Measurements from ENCODE around the gene DGKI. TPM values are rescaled to one million over a fixed set of nuclear protein-coding genes. Genes with fewer than 3 reads are reported as not detected.

The DGKI gene
- total and polyA plus RNA-seq, 4 experiments from 2014 or later: 0.11 TPM; not detected in 3

DNA sequence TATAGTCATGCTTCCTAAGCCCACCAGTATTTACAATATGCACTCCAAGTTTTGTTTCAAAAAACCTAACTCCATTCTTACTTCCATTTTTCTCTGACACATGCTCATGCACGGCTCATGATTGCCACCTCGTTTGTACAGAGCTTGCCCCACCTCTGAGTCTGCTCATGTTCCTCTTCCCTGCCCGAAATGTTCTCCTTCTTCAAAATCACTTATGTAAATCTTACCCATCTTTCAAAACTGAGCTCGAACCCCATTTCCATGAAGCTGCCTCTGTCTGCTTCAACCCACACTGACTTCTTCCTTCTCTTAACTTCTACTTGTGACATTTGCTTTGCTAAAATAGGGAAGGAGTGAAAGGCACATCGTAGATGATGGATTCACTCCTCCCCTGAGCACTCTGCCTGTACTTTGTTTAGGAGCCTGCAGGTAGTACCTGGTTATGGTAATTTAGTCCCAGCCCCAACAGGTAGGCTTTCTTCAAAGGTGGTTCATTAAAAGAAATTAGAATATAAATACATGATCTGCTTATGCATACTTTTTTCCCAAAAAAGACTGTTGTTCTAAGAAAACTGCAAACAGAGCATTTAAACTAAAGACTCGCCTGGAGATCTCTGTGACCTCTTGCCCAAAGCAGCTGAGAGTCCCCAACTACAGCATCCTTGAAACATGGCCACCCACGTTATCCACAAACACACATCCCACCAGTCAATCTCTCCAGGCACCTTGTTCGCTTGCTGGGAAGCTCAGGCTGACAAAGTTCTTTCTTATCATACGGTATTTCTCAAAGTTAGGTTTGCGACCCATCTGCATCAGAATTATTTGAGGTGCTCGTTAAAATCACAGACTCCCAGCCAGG is 172.0 kb downstream of the DGKI start:
- H3K4me1 ChIP-seq (ENCODE audit: insufficient read depth, low read length): no peaks in the 10 kb centered on the region
- no peaks in the 10 kb centered on the region for H3K36me3 ChIP-seq (ENCODE audit: insufficient read depth, low read length)
- no peak for DNase-seq
- Mint-ChIP-seq H3K9me3 (no peaks in the 10 kb centered on the region), H3K4me1 (peaks cover 0 to 3% (median 1%) of the 10 kb centered on the region in 4 donors), H3K4me3 (no peak overlapping the region), H3K27ac (no peak overlapping the region), H3K27me3 (peaks cover 13 to 18% of the 10 kb centered on the region in 2 donors), H3K36me3 (no peaks in the 10 kb centered on the region)
- no peak overlapping the region for H3K4me3 ChIP-seq (ENCODE audit: low read length in 2 of 2)
- H3K9me3 ChIP-seq (ENCODE audit: control insufficient read depth in 1 of 2, low read length in 2 of 2): no peaks in the 10 kb centered on the region
- POLR2A ChIA-PET (ENCODE audit: partially characterized antibody): no interaction called here
- intact Hi-C loops (cut with micrococcal nuclease): no loop called here
- H3K27ac ChIP-seq (ENCODE audit: low read depth, low read length): no peak overlapping the region
- H3K27me3 ChIP-seq (ENCODE audit: insufficient read depth, low read length): no peaks in the 10 kb centered on the region
- CTCF ChIA-PET (ENCODE audit: partially characterized antibody): no interaction called here

DNA sequence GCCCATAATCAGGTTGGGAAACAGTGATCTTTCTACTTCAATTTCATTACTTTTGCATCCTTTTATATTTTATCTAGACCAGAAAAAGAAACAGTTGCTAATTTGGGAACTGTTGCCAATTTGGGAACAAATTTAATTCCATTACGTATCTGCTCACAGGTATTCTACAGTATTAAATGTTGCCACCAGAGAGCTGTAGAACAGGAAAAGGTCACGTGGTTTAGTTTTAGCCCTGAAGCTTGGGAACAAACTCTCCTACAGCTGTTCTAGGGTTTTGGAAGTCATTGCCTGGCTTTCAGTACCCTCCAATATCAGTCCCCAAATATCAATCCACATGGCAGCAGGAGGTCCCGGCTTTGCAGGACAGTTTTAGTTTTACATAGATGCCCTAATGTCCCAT is 172.7 kb downstream of the DGKI start:
- CTCF ChIA-PET (ENCODE audit: partially characterized antibody): no interaction called here
- intact Hi-C loops (cut with micrococcal nuclease): no loop called here

DNA sequence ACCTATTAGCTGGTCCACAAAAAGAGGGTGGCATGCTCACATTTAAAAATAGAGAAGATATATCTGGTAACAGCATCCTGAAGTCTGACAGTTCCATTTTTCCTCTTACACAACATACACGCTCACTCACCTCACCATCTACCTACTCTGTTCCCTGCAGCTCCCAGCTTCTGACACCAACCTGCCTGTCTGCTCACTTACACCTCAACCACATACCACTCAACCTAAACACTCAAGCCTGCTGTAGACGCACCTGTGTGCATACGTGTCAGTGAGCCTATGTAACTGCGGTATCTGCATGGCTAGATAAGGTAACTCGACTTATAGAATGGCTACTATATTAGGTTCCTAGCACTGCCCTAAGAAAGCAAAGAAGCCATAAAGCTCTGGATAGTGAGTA is 174.9 kb downstream of the DGKI start:
- H3K36me3 ChIP-seq (ENCODE audit: insufficient read depth, low read length): no peaks in the 10 kb centered on the region
- ChIA-PET CTCF (ENCODE audit: partially characterized antibody) (interaction anchor here (0.5 to 5.1 kb wide), 2 partner anchors 16 to 345 kb away, joined by 3 to 23 read pairs; no protein-coding TSS in a partner anchor), POLR2A (ENCODE audit: partially characterized antibody) (no interaction called here)
- H3K4me1 ChIP-seq (ENCODE audit: insufficient read depth, low read length): no peaks in the 10 kb centered on the region
- DNase-seq: no peak
- peaks cover 0 to 3% (median 1%) of the 10 kb centered on the region in 4 donors for H3K4me1 Mint-ChIP-seq
- no peaks in the 10 kb centered on the region for H3K27me3 ChIP-seq (ENCODE audit: insufficient read depth, low read length)
- H3K9me3 Mint-ChIP-seq: no peaks in the 10 kb centered on the region
- H3K27me3 Mint-ChIP-seq: peaks cover 11 to 18% of the 10 kb centered on the region in 2 donors
- no peak overlapping the region for H3K4me3 ChIP-seq (ENCODE audit: low read length in 2 of 2)
- H3K4me3 Mint-ChIP-seq: no peak overlapping the region
- H3K27ac Mint-ChIP-seq: no peak overlapping the region
- intact Hi-C loops (cut with micrococcal nuclease): no loop called here
- H3K36me3 Mint-ChIP-seq: no peaks in the 10 kb centered on the region
- no peaks in the 10 kb centered on the region for H3K9me3 ChIP-seq (ENCODE audit: control insufficient read depth in 1 of 2, low read length in 2 of 2)
- H3K27ac ChIP-seq (ENCODE audit: low read depth, low read length): no peak overlapping the region

More for the DNA sequence above, 172.7 kb downstream of the DGKI start:
- Mint-ChIP-seq H3K36me3 (no peaks in the 10 kb centered on the region), H3K4me1 (peaks cover 0 to 3% (median 1%) of the 10 kb centered on the region in 4 donors), H3K27ac (no peak overlapping the region), H3K9me3 (no peaks in the 10 kb centered on the region), H3K27me3 (peaks cover 13 to 18% of the 10 kb centered on the region in 2 donors), H3K4me3 (no peak overlapping the region)
- POLR2A ChIA-PET (ENCODE audit: partially characterized antibody): no interaction called here
- no peaks in the 10 kb centered on the region for H3K36me3 ChIP-seq (ENCODE audit: insufficient read depth, low read length)
- H3K9me3 ChIP-seq (ENCODE audit: control insufficient read depth in 1 of 2, low read length in 2 of 2): no peaks in the 10 kb centered on the region
- no peak for DNase-seq
- no peak overlapping the region for H3K4me3 ChIP-seq (ENCODE audit: low read length in 2 of 2)
- H3K27me3 ChIP-seq (ENCODE audit: insufficient read depth, low read length): no peaks in the 10 kb centered on the region
- H3K27ac ChIP-seq (ENCODE audit: low read depth, low read length): no peak overlapping the region
- no peaks in the 10 kb centered on the region for H3K4me1 ChIP-seq (ENCODE audit: insufficient read depth, low read length)

GRCh38 chr7:137670222-137671064 is 176.3 kb downstream of the DGKI start:
- ChIA-PET POLR2A (ENCODE audit: partially characterized antibody) (no interaction called here), CTCF (ENCODE audit: partially characterized antibody) (interaction anchor here (5.1 kb wide), 1 partner anchor 15 kb away, joined by 23 read pairs; no protein-coding TSS in a partner anchor)
- H3K4me3 ChIP-seq (ENCODE audit: low read length in 2 of 2): no peak overlapping the region

DNA sequence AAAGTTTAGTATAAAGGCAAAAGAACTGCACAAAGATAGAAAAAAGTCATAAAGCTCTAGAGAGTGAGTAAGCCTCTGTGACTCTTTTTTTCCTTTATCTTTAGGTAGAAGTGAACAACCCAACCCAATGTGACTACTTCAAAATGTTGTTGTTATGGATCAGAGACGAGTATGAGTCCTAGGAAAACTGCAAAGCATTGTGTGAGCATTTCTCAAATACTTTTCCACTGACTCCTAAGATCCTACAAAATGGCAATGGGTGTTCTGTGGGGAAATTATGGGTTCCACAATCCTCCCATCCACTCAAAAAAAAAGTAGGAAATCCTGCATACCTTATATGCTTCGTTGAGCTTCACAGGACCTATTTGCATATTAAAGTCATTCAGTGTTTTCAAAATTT is 177.1 kb downstream of the DGKI start:
- H3K9me3 Mint-ChIP-seq: no peaks in the 10 kb centered on the region
- ChIA-PET POLR2A (ENCODE audit: partially characterized antibody) (no interaction called here), CTCF (ENCODE audit: partially characterized antibody) (interaction anchor here (5.1 kb wide), 1 partner anchor 14 kb away, joined by 23 read pairs; no protein-coding TSS in a partner anchor)
- intact Hi-C loops (cut with micrococcal nuclease): no loop called here
- H3K27ac Mint-ChIP-seq: no peak overlapping the region
- H3K36me3 Mint-ChIP-seq: no peaks in the 10 kb centered on the region
- no peaks in the 10 kb centered on the region for H3K36me3 ChIP-seq (ENCODE audit: insufficient read depth, low read length)
- H3K27ac ChIP-seq (ENCODE audit: low read depth, low read length): no peak overlapping the region
- H3K4me1 Mint-ChIP-seq: peaks cover 0 to 3% (median 1%) of the 10 kb centered on the region in 4 donors
- no peaks in the 10 kb centered on the region for H3K9me3 ChIP-seq (ENCODE audit: control insufficient read depth in 1 of 2, low read length in 2 of 2)
- H3K4me1 ChIP-seq (ENCODE audit: insufficient read depth, low read length): no peaks in the 10 kb centered on the region
- H3K4me3 ChIP-seq (ENCODE audit: low read length in 2 of 2): no peak overlapping the region
- H3K4me3 Mint-ChIP-seq: no peak overlapping the region
- H3K27me3 Mint-ChIP-seq: peaks cover 8 to 17% of the 10 kb centered on the region in 2 donors
- no peaks in the 10 kb centered on the region for H3K27me3 ChIP-seq (ENCODE audit: insufficient read depth, low read length)
- no peak for DNase-seq

More at GRCh38 chr7:137670222-137671064, 176.3 kb downstream of the DGKI start:
- Histone ChIP-seq H3K27ac (ENCODE audit: low read depth, low read length) (no peak overlapping the region), H3K27me3 (ENCODE audit: insufficient read depth, low read length) (no peaks in the 10 kb centered on the region), H3K36me3 (ENCODE audit: insufficient read depth, low read length) (no peaks in the 10 kb centered on the region), H3K4me1 (ENCODE audit: insufficient read depth, low read length) (no peaks in the 10 kb centered on the region), H3K9me3 (ENCODE audit: control insufficient read depth in 1 of 2, low read length in 2 of 2) (no peaks in the 10 kb centered on the region)
- Mint-ChIP-seq H3K4me3 (no peak overlapping the region), H3K27ac (no peak overlapping the region), H3K27me3 (peaks cover 8 to 16% of the 10 kb centered on the region in 2 donors), H3K9me3 (no peaks in the 10 kb centered on the region), H3K36me3 (no peaks in the 10 kb centered on the region), H3K4me1 (peaks cover 0 to 3% (median 1%) of the 10 kb centered on the region in 4 donors)
- DNase-seq: no peak
- intact Hi-C loops (cut with micrococcal nuclease): no loop called here

GRCh38 chr7:137668404-137668803 is 178.4 kb downstream of the DGKI start:
- Mint-ChIP-seq H3K36me3 (no peaks in the 10 kb centered on the region), H3K4me1 (no peaks in the 10 kb centered on the region), H3K27me3 (peaks cover 3 to 10% of the 10 kb centered on the region in 2 donors), H3K9me3 (no peaks in the 10 kb centered on the region), H3K27ac (no peak overlapping the region), H3K4me3 (no peak overlapping the region)
- H3K27me3 ChIP-seq (ENCODE audit: insufficient read depth, low read length): no peaks in the 10 kb centered on the region
- intact Hi-C loops (cut with micrococcal nuclease): no loop called here
- no peak overlapping the region for H3K27ac ChIP-seq (ENCODE audit: low read depth, low read length)
- CTCF ChIA-PET (ENCODE audit: partially characterized antibody): interaction anchor here (5.1 kb wide), 1 partner anchor 13 kb away, joined by 23 read pairs; no protein-coding TSS in a partner anchor
- POLR2A ChIA-PET (ENCODE audit: partially characterized antibody): no interaction called here
- no peak for DNase-seq
- no peak overlapping the region for H3K4me3 ChIP-seq (ENCODE audit: low read length in 2 of 2)
- H3K36me3 ChIP-seq (ENCODE audit: insufficient read depth, low read length): no peaks in the 10 kb centered on the region
- H3K4me1 ChIP-seq (ENCODE audit: insufficient read depth, low read length): no peaks in the 10 kb centered on the region
- H3K9me3 ChIP-seq (ENCODE audit: control insufficient read depth in 1 of 2, low read length in 2 of 2): no peaks in the 10 kb centered on the region

All from CD4-positive, alpha-beta memory T cell (primary cell).